HG02884 (cell line): Measurements from ENCODE around the gene ARL11.
"Not testable (repeated sequence)": the region's sequence is repeated elsewhere in the genome, so short reads cannot be mapped to it uniquely, and the experiment has no call there.

Experiments
- ATAC-seq: cut with Tn5 transposase; IDR thresholded peaks from one replicate; pipeline ENCODE4 v1.9.1; 2021; ENCODE audit warnings: mild to moderate bottlenecking, moderate library complexity; ENCODE audit not compliant: unreplicated experiment

ARL11 gene

DNA sequence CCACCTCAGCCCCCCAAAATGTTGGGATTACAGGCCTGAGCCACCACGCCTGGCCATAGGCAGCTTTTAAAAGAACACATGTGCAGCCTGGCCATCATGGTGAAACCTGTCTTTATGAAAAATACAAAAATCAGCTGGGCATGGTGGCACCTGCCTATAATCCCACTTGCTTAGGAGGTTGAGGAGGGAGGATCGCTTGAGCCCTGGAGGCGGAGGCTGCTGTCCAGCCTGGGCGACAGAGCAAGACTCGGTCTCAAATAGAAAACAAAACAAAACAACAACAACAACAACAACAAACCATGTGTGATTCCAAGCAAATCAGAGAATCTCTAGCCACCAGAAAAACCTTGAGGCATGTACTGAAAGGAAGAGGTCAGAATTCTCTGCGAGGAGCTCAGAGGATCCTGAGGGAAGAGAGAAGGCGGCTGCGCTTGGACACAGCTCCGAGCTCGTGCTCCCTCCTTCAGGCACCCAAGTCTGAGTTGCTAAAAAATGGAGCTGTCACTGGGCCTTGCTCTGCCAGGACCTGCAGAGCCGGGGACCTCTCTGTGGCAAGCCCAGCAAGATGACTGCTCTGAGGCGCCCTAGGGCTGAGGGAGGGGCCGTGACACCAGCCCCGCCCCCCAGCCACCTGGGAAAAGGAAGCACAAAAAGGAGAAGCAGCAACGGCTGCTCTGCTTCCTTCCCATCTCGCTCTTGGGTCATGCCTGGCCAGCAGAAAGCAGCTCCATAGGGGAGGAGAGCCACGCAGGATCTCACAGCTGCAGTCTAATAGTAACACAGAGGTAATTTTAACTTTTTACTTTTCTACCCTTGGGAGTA, at the start of gene ARL11:
Gene ARL11 (plus strand): TSS at position 677 of the 822 bp plus-strand sequence. CDS start 1,941 bp downstream, outside the sequence.
- ATAC-seq: peak; percentile 93

GRCh38 chr13:49579501-49579900, 48.8 kb upstream of the ARL11 start:
- no peak for ATAC-seq

DNA sequence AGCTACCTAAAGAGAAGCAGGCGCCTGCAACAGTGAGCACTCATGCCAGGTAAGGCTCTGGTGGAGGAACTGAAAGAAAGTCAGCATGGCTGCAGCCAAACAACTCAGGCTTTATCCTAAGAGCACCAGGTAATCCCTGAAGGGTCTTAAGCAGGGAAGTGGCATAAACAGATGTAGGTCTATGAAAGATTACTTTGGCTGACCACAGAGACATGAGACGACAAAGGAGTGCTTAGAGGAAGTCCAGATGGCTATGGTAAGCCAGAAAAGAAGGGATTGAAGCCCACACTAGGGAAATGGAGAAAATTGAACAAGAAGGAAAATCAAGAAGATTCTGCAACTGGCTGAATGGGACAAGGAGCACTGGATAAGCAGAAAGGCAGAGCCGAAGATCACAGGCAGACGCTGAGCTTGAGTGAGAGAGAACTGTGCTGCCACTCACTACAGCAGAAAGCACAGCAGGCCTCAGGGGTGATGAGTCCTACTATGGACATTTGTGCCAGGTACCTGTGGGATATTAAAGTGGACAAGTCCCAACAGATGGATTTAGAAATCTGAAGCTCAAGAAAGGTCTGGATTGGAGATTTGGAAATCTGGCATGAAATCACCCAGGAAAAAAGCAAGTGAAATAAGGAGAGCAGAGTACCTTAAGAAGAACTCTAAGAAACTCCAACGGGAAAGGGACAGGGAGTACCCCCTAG, 47.2 kb upstream of the ARL11 start:
- no peak for ATAC-seq

GRCh38 chr13:49584771-49585182, 43.5 kb upstream of the ARL11 start:
- ATAC-seq: no peak

- ATAC-seq: peak; percentile 88
Observed at GRCh38 chr13:49585220-49586157, 42.8 kb upstream of the ARL11 start, which contains the start of gene RCBTB1. Gene RCBTB1 (minus strand): TSS chr13:49585558. CDS start chr13:49567279, 18,279 bp downstream.

- no peak for ATAC-seq
Observed at GRCh38 chr13:49586717-49587116, 41.6 kb upstream of the ARL11 start.

- no peak for ATAC-seq
Observed at GRCh38 chr13:49587311-49587847, 40.9 kb upstream of the ARL11 start.

DNA sequence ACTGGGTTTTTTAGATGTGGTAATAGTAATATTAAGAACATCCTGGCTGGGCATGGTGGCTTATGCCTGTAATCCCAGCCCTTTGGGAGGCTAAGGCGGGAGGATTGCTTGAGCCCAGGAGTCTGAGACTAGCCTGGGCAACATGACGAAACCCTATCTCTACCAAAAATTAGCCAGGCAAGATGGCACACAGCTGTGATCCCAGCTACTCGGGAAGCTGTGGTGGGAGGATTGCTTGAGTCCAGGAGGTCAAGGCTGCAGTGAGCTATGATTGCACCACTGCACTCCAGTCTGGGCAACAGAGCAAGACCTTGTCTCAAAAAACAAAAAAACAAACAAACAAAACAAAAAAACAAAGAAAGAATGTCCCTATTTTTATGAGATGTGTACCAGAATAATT, 37.6 kb upstream of the ARL11 start:
- ATAC-seq: not testable (repeated sequence)

DNA sequence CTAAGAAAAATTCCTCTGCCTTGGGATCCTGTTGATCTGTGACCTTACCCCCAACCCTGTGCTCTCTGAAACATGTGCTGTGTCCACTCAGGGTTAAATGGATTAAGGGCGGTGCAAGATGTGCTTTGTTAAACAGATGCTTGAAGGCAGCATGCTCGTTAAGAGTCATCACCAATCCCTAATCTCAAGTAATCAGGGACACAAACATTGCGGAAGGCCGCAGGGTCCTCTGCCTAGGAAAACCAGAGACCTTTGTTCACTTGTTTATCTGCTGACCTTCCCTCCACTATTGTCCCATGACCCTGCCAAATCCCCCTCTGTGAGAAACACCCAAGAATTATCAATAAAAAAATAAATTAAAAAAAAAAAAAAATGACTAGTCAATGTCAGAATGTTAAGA, 34.4 kb upstream of the ARL11 start:
- ATAC-seq: not testable (repeated sequence)

DNA sequence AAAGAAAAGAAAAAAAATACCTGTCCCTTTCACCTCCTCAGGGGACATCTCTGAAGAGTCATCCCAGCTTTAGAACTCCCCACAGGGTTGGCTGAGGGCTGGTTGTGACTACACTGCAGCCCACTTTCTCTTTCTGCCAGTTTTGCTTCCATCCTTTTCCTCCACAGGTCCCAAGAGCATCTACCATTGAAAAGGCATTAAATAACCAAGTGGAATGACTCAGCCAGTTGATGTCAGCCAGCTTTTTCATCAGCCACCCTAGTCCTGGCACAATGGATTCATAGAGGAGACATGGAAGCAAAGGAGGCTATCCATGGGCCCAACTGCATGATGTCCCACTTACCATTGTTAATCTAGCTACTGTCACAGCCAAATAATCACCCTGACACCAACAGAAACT, 33.7 kb upstream of the ARL11 start:
- no peak for ATAC-seq

GRCh38 chr13:49596221-49596620, 32.1 kb upstream of the ARL11 start:
- ATAC-seq: no peak

DNA sequence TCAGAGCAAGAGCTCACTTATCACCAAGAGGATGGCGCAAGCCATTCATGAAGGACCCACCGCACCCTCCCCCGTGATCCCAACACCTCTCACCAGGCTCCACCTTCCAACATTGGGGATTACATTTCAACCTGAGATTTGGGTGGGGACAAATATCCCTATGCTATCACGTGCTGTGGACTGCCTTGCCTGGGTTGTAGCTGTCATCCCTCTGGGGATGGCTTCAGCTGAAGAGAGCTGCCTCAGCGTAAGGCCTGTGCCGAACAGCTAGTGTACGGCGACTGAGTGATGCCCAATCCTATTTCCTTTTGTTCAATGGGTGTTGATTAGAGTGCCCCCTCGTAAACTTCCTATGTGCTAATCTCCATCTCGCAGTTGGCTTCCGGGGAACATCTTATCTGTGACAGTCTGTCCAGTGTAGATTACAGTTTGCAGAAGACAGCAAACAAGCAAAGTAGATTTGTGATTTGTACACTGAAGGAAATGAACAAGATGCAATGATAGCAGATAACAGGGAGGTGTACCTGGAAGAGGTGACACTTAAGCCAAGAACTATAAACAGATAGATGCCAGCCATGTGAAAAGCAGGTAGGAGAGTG, 31.2 kb upstream of the ARL11 start:
- ATAC-seq: no peak

- no peak for ATAC-seq
Observed at GRCh38 chr13:49602005-49602404, 26.3 kb upstream of the ARL11 start.

DNA sequence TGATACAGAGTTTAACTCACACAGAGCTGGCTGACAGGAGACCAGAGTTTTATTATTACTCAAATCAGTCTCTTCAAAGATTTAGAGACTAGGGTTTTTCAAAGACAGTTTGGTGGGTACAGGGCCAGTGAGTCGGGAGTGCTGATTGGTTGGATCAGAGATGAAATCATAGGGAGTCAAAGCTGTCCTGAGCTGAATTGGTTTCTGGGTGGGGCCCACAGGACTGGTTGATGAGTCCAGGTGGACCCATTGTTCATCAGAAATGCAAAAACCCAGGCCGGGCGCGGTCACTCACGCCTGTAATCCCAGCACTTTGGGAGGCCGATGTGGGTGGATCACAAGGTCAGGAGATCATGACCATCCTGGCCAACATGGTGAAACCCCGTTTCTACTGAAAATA, 25.7 kb upstream of the ARL11 start:
- not testable (repeated sequence) for ATAC-seq

- no peak for ATAC-seq
Observed at GRCh38 chr13:49604570-49604969, 23.7 kb upstream of the ARL11 start.

DNA sequence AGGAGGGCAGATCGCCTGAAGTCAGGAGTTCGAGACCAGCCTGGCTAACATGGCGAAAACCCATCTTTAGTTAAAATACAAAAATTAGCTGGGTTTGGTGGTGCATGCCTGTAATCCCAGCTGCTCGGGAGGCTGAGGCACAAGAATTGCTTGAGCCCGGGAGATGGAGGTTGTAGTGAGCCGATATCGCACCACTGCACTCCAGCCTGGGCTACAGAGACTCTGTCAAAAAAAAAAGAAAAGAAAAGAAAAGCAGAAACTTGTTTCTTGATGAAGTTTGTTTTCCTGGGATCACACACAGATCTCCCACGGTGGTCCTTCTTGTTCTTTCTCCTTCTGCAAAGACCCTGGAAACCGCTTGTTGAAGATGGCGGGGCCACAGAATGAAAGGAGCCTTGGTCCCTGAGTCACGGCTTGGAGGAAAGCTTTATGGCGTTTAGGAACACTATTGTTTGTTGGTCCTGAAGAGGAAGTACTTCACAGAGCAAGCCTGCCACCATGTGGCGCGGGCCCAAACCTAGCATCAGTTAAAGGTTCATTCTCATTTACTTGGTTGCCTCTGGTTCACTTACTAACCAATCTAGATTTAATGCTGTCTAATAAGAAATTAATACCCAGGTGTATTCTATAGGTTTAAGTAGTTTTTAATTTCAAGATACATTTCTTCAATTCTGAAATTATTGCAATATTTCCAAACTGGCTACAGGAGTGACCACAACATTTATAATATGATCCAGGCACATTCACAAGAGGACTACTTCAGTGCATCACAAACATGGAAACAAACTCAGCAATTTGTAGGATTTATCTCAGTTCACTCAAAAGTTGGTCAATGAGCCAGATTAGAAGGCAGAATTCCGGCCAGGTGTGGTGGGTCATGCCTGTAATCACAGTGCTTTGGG, 21.3 kb upstream of the ARL11 start:
- peak; percentile 93 for ATAC-seq

DNA sequence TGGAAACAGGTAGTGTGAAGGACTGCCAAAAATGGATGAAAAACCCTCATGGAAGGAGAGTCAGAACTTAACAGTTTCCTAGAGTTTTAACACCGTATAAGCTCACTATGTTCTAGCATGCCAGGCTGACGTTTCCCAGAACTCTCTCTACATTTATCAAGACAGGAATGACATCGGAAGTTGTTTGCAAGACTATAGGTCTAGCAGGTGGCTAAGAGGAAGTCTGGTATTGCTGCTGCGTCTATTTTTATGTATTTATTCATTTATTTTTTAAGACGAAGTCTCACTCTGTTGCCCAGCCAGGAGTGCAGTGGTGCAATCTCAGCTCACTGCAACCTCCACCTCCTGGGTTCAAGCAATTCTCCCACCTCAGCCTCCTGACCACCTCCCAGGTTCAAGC, 20.5 kb upstream of the ARL11 start:
- no peak for ATAC-seq

DNA sequence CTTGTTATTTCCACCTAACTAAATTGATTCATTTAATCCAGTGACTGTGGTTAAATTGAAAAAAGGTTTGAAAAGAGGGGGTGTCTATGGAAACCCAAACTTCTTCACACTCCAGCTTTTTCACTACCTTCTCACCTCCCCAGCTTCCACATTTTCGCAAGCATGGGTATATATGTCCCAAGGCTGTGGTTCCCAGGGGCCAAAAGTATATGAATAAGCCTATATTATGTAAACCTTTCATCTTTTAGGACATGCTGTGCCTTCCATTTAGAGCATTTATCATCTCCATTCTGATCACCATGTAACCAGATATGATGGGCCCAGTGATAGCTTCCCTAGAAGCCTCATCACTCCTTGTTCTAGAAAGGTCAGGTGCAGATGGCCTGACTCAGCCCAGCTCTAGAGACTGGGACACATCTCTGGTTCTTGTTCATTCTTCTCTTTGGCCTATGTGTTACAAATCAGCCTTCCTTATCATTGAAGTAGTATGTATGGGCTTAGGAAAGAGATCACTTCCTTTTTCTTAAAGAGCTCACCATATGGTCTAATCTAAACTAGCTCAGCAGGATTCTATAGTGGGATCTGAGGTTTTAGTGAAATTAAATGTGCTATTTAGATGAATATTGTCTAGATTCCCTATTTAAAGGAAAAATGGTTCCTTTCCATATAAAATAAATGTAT, 19.5 kb upstream of the ARL11 start:
- no peak for ATAC-seq

DNA sequence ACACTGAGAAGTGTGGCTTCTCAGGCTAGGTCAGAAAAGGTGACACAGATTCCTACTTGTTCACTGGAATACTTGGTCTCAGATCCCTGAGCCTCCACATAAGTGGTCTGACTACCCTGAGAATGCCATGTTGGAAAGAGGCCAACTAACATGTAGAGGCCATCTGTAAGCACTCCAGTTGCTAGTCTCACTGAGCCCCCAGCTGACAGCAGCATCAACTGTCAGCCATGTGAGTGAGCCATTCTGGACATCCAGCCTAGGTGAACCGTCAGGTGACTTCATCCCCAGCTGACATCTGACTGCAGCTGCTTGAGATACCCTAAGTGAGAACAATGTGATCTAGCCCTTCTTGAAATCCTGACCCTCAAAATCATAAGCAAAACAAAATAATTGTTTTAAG, 18.1 kb upstream of the ARL11 start:
- ATAC-seq: no peak
